SK-N-SH treated with all-trans-retinoic acid at 6 μM for 48 hours (cell line): ENCODE measurements around the gene SRCAP.

Experiments
- ATAC-seq: fragments of 200-7000 bp; cut with Tn5 transposase; 3 replicates; pipeline ENCODE4 v1.9.1; 2020; ENCODE audit warnings: mild to moderate bottlenecking, moderate library complexity
- ARNTL ChIP-seq: fragments of 450-650 bp; formaldehyde crosslinking; IDR thresholded peaks from 2 replicates; pipeline ENCODE4 v1.5.0; 2020; ENCODE audit warnings: low read depth, mild to moderate bottlenecking, moderate library complexity, borderline replicate concordance
- BACH2 ChIP-seq: fragments of 250-450 bp; sonication (Bioruptor Pico); IDR thresholded peaks from 2 replicates; pipeline ENCODE4 v1.9.0; 2021; ENCODE audit warnings: mild to moderate bottlenecking, borderline replicate concordance
- CREB5 ChIP-seq: fragments of 250-450 bp; sonication (Bioruptor Pico); IDR thresholded peaks from 2 replicates; pipeline ENCODE4 v1.5.1; 2020; ENCODE audit warnings: low read depth, mild to moderate bottlenecking, moderate library complexity
- CSDC2 ChIP-seq: fragments of 250-450 bp; sonication (Bioruptor Pico); IDR thresholded peaks from 2 replicates; pipeline ENCODE4 v1.5.0; 2020; ENCODE audit warnings: mild to moderate bottlenecking, moderate library complexity
- ESRRG ChIP-seq: fragments of 250-450 bp; sonication (Bioruptor Pico); IDR thresholded peaks from 2 replicates; pipeline ENCODE4 v1.6.1; 2021; ENCODE audit warnings: mild to moderate bottlenecking
- GLIS3 ChIP-seq: fragments of 250-450 bp; sonication (Bioruptor Pico); IDR thresholded peaks from 2 replicates; pipeline ENCODE4 v1.5.0; 2020; ENCODE audit warnings: mild to moderate bottlenecking, moderate library complexity
- ISL1 ChIP-seq: fragments of 250-450 bp; sonication (Bioruptor Pico); IDR thresholded peaks from 2 replicates; pipeline ENCODE4 v2.1.2; 2022; ENCODE audit warnings: mild to moderate bottlenecking, moderate library complexity
- OSR1 ChIP-seq: fragments of 250-450 bp; sonication (Bioruptor Pico); IDR thresholded peaks from 2 replicates; pipeline ENCODE4 v1.8.0; 2022; ENCODE audit warnings: moderate library complexity, mild to moderate bottlenecking, inconsistent platforms
- PPARA ChIP-seq: fragments of 250-450 bp; sonication (Bioruptor Pico); IDR thresholded peaks from 2 replicates; pipeline ENCODE4 v1.5.0; 2020; ENCODE audit warnings: mild to moderate bottlenecking, borderline replicate concordance
- RARB ChIP-seq: fragments of 250-450 bp; sonication (Bioruptor Pico); IDR thresholded peaks from 2 replicates; pipeline ENCODE4 v1.8.0; 2021; ENCODE audit warnings: mild to moderate bottlenecking, moderate library complexity
- SNAI2 ChIP-seq: fragments of 250-450 bp; sonication (Bioruptor Pico); IDR thresholded peaks from 2 replicates; pipeline ENCODE4 v1.5.0; 2020; ENCODE audit warnings: mild to moderate bottlenecking, moderate library complexity
- TCF4 ChIP-seq: fragments of 250-450 bp; sonication (Bioruptor Pico); IDR thresholded peaks from 2 replicates; pipeline ENCODE4 v1.8.0; 2021; ENCODE audit warnings: mild to moderate bottlenecking, moderate library complexity, borderline replicate concordance
- TOX ChIP-seq: fragments of 250-450 bp; sonication (Bioruptor Pico); IDR thresholded peaks from 2 replicates; pipeline ENCODE4 v1.8.0; 2021; ENCODE audit warnings: mild to moderate bottlenecking, moderate library complexity, borderline replicate concordance
- TSHZ2 ChIP-seq: fragments of 250-450 bp; sonication (Bioruptor Pico); IDR thresholded peaks from 2 replicates; pipeline ENCODE4 v1.5.0; 2020; ENCODE audit warnings: mild to moderate bottlenecking, moderate library complexity
- ZC3H10 ChIP-seq: fragments of 250-450 bp; sonication (Bioruptor Pico); IDR thresholded peaks from 2 replicates; pipeline ENCODE4 v1.5.1; 2021; ENCODE audit warnings: mild to moderate bottlenecking, moderate library complexity
- ZFP3 ChIP-seq: fragments of 250-450 bp; sonication (Bioruptor Pico); IDR thresholded peaks from 2 replicates; pipeline ENCODE4 v1.5.0; 2020; ENCODE audit warnings: mild to moderate bottlenecking, moderate library complexity
- ZFP30 ChIP-seq: fragments of 450-650 bp; formaldehyde crosslinking; IDR thresholded peaks from 2 replicates; pipeline ENCODE4 v1.5.0; 2022; ENCODE audit warnings: mild to moderate bottlenecking, moderate library complexity
- ZNF565 ChIP-seq: fragments of 450-650 bp; formaldehyde crosslinking; conservative IDR thresholded peaks from 2 replicates; pipeline ENCODE4 v1.5.0; 2020; ENCODE audit warnings: low read depth, mild to moderate bottlenecking, moderate library complexity
- ZNF70 ChIP-seq: fragments of 450-650 bp; formaldehyde crosslinking; IDR thresholded peaks from 2 replicates; pipeline ENCODE4 v1.5.0; 2020; ENCODE audit warnings: mild to moderate bottlenecking, moderate library complexity
- ZNF8 ChIP-seq: fragments of 450-650 bp; formaldehyde crosslinking; IDR thresholded peaks from 2 replicates; pipeline ENCODE4 v1.5.0; 2020; ENCODE audit warnings: mild to moderate bottlenecking, moderate library complexity
- TF ChIP-seq, protein P1 (sequence below): fragments of 250-450 bp; sonication (Bioruptor Pico); IDR thresholded peaks from 2 replicates; pipeline ENCODE4 v1.8.0; 2020; ENCODE audit warnings: mild to moderate bottlenecking, moderate library complexity, borderline replicate concordance
- TF ChIP-seq, protein P2 (sequence below): fragments of 250-450 bp; sonication (Bioruptor Pico); IDR thresholded peaks from 2 replicates; pipeline ENCODE4 v1.5.1; 2021; ENCODE audit warnings: mild to moderate bottlenecking, moderate library complexity
- TF ChIP-seq, protein P3 (sequence below): fragments of 250-450 bp; sonication (Bioruptor Pico); IDR thresholded peaks from 2 replicates; pipeline ENCODE4 v1.8.0; 2021; ENCODE audit warnings: low read depth, mild to moderate bottlenecking, moderate library complexity, borderline replicate concordance

The SRCAP gene

DNA sequence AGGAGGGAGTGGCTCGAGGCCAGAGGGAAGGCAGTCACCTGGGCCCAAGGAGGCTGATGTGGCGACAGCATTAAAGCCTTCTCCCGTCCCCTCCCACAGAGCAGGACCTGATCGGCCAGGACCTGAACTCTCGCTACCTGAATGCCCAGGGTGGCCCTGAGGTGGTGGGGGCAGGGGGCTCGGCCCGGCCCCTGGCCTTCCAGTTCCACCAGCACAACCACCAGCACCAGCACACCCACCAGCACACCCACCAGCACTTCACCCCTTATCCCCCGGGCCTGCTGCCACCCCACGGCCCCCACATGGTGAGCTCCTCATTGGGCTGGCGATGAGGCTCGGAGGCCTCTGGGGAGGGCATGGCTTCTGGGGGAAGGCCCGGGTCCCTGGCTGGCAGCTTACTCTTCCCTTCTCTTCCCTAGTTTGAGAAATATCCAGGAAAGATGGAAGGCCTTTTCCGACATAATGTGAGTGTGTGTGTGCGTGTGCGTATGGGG, 34.3 kb upstream of the SRCAP start:
- TF ChIP-seq ZNF70 (CRISPR knock-in tag) (no peak), GLIS3 (CRISPR knock-in tag) (no peak), BACH2 (CRISPR knock-in tag) (no peak)
- ATAC-seq: no peak

DNA sequence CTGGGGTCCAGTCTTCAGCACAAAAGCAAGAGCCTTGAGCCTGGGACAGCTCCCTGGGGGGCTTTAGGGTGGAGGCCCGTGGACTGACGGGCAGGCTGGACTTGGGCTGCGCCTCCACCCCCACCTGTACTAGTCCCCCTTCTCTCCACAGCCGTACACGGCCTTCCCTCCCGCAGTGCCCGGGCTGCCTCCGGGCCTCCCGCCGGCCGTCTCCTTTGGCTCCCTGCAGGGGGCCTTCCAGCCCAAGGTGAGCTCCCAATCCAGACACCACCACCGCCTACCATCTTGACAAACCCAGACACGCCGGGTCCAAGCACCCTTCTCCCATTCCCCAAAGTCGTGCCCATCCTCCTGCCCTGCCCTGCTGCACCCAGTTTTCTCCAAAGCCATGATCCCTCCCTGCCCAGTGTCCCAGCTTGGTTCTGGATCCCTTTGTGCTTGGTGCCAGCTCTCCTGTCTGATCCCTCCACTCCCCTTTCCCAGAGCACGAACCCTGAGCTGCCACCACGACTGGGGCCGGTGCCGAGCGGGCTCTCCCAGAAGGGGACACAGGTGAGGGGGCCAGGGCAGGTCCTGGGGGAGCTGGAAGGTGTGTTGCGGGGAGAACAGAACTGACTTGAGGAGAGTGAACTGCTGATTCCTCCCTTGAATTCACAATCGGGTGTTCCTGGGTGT, 33.7 kb upstream of the SRCAP start:
- no peak for TF ChIP-seq PPARA
- TF ChIP-seq ZNF8: no peak
- no peak for TF ChIP-seq ZNF565 (CRISPR knock-in tag)
- no peak for ATAC-seq

DNA sequence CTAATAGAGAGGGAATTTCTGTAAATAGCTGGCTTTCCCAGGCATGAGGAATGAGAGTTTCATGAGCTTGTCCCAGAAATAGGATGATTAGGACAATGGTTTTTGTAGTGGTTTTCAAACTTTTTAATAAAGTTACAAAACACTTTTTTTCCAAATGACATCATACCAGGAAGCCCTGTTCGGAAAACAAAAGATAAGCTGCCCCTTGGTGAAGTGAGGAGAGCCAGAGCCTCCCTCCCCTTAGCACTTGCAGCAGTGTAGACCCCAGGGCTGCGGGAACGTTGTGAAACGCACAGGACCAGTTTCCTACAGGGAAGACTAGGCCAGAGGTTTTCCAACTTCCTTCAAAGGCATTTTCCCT, 33.2 kb upstream of the SRCAP start:
- TF ChIP-seq ARNTL (CRISPR knock-in tag) (no peak), ISL1 (CRISPR knock-in tag) (no peak), TCF4 (CRISPR knock-in tag) (no peak), ZFP30 (CRISPR knock-in tag) (no peak), ESRRG (no peak), CSDC2 (CRISPR knock-in tag) (no peak), ZFP3 (CRISPR knock-in tag) (no peak), TSHZ2 (no peak), ZNF70 (CRISPR knock-in tag) (no peak)
- TF ChIP-seq, protein P1, sequence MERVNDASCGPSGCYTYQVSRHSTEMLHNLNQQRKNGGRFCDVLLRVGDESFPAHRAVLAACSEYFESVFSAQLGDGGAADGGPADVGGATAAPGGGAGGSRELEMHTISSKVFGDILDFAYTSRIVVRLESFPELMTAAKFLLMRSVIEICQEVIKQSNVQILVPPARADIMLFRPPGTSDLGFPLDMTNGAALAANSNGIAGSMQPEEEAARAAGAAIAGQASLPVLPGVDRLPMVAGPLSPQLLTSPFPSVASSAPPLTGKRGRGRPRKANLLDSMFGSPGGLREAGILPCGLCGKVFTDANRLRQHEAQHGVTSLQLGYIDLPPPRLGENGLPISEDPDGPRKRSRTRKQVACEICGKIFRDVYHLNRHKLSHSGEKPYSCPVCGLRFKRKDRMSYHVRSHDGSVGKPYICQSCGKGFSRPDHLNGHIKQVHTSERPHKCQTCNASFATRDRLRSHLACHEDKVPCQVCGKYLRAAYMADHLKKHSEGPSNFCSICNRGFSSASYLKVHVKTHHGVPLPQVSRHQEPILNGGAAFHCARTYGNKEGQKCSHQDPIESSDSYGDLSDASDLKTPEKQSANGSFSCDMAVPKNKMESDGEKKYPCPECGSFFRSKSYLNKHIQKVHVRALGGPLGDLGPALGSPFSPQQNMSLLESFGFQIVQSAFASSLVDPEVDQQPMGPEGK (CRISPR knock-in tag): no peak
- TF ChIP-seq, protein P2, sequence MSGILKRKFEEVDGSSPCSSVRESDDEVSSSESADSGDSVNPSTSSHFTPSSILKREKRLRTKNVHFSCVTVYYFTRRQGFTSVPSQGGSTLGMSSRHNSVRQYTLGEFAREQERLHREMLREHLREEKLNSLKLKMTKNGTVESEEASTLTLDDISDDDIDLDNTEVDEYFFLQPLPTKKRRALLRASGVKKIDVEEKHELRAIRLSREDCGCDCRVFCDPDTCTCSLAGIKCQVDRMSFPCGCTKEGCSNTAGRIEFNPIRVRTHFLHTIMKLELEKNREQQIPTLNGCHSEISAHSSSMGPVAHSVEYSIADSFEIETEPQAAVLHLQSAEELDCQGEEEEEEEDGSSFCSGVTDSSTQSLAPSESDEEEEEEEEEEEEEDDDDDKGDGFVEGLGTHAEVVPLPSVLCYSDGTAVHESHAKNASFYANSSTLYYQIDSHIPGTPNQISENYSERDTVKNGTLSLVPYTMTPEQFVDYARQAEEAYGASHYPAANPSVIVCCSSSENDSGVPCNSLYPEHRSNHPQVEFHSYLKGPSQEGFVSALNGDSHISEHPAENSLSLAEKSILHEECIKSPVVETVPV: no peak
- no peak for ATAC-seq

GRCh38 chr16:30666681-30667080, 32.3 kb upstream of the SRCAP start:
- no peak for ATAC-seq
- no peak for TF ChIP-seq SNAI2
- TF ChIP-seq CSDC2 (CRISPR knock-in tag): no peak
- no peak for TF ChIP-seq ZC3H10
- no peak for TF ChIP-seq ARNTL (CRISPR knock-in tag)
- TF ChIP-seq TSHZ2: no peak
- no peak for TF ChIP-seq OSR1 (CRISPR knock-in tag)
- TF ChIP-seq ZFP30 (CRISPR knock-in tag): no peak
- no peak for TF ChIP-seq GLIS3 (CRISPR knock-in tag)
- no peak for TF ChIP-seq ZNF70 (CRISPR knock-in tag)
- TF ChIP-seq RARB: no peak
- TF ChIP-seq, protein P3, sequence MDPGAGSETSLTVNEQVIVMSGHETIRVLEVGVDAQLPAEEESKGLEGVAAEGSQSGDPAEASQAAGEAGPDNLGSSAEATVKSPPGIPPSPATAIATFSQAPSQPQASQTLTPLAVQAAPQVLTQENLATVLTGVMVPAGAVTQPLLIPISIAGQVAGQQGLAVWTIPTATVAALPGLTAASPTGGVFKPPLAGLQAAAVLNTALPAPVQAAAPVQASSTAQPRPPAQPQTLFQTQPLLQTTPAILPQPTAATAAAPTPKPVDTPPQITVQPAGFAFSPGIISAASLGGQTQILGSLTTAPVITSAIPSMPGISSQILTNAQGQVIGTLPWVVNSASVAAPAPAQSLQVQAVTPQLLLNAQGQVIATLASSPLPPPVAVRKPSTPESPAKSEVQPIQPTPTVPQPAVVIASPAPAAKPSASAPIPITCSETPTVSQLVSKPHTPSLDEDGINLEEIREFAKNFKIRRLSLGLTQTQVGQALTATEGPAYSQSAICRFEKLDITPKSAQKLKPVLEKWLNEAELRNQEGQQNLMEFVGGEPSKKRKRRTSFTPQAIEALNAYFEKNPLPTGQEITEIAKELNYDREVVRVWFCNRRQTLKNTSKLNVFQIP (CRISPR knock-in tag): no peak
- TF ChIP-seq, protein P2: no peak
- no peak for TF ChIP-seq ESRRG
- no peak for TF ChIP-seq TOX (CRISPR knock-in tag)
- TF ChIP-seq BACH2 (CRISPR knock-in tag): no peak
- TF ChIP-seq CREB5 (CRISPR knock-in tag): no peak
